ENCODE measurements around the gene KRTAP5-1. TPM values are rescaled to one million over a fixed set of nuclear protein-coding genes. Genes with fewer than 3 reads are reported as not detected.

KRTAP5-1 gene
- polyA plus RNA-seq, 4 donors, result 0.36 TPM; not detected in 3

DNA sequence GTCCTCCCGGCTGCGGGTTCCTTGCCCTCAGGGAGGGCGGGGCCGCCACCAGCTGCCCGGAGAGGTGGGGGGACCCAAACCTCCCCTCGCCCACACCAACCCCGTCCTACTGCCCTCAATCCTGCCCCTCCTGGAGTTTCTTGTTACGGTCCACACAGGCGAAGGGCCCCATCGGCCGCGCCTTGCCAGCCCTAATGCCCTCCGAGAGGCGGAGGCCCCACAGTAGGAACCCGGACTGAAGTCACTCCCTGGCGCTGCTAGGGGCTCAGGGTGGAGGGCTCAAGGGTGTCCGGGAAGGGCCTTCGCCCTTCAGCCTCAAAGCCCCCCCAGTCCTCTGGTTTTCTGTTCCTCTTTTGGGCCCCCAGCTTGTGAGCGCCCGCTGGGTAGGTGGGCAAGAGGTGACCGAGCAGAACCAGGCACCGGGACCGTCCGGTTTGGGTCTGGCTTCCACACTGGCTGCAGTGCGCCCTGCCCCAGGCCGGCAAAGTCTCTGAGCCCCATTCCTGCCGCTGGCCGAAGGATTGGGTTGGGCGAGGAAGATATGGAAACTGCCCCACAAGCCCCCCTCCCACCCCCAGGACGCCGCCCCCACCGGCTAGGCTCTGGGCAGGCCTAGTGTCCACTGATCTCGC lies 37.5 kb downstream of the KRTAP5-1 start:
- no peak for DNase-seq (ENCODE audit: low read depth in 4 of 4, low spot score in 3 of 4)

DNA sequence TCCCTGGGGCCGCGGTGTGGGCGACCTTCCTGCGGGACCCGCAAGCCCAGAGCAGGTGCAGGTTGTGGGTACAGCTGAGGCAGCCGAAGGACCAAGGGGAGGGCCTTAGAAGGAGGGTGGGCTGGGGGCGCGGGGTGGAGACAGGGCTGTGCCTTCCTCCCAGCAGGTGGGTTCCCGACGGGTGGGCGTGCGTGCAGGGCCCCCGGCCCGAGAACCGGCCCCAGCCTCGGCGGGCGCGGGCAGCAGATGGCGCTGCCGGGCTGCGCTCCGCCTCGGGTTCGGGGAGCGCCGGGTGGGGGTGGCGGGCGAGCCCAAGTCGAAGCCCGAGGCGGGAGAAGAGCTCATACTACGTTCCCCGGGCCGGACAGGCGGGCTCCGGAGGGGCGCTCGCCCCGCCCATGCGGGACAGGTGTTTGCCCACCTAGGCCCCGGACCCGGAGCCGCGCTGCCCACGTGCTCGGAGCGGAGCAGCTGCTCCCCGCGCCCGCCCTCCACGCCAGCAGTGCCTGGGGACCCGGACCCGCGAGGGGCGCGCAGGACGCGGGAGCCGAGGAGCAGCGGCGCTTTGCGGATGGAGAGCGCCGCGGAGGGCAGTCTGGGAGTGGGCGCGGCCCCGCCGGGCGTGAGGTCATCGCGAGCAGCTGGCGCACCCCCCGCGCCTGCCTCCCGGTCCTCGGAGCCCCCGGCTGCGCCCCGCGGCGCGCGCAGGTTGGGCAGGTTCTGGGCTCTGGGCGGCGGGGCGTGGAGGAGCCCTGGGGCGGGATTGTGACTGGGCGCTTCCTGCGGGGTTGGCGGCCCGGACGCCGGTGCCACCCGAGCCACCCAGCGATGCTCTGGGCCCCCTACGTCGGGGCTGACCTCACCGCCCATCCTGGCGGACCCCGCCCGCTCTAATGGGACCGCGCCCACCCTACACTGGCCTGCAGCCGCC lies 38.3 kb downstream of the KRTAP5-1 start:
- no peak for DNase-seq (ENCODE audit: low read depth in 4 of 4, low spot score in 3 of 4)

DNA sequence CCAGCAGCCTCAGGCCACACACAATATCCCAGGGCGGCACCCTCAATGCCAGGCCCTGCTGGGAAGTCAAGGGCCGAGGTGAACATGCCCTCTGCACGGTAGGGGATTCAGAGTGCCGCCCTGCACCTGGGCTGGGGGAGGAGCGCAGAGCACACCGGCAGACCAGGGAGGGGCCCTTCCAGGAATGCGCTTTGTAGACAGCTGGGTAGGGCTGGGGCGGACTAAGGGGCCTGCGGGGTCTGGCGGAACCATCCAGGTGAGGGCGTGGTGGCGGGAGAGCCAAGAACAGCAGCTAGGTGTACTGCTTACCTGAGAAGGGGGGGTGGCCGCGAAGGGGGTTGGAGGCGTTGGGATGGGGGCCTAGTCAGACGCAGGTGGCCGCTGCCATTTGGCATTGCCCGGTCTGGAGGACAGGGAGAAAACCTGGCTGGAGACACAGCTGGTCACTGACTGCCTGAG lies 39.0 kb downstream of the KRTAP5-1 start:
- DNase-seq (ENCODE audit: low read depth in 4 of 4, low spot score in 3 of 4), result no peak

DNA sequence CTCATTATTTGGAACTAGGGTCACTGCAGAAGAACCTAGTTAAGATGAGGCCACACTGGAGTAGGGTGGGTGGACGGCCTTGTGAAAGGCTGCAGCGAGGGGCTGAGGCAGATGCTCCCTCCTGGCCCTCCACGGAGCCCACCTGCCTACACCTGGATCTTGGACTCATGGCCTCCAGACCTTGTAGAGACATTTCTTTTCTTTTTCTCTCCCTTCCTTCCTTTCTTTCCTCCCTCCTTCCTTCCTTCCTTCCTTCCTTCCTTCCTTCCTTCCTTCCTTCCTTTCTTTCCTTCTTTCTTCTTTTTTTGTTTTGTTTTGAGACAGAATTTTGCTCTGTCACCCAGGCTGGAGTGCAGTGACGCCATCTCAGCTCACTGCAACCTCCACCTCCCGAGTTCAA lies 39.7 kb downstream of the KRTAP5-1 start:
- no peak for DNase-seq (ENCODE audit: low read depth in 4 of 4, low spot score in 3 of 4)

DNA sequence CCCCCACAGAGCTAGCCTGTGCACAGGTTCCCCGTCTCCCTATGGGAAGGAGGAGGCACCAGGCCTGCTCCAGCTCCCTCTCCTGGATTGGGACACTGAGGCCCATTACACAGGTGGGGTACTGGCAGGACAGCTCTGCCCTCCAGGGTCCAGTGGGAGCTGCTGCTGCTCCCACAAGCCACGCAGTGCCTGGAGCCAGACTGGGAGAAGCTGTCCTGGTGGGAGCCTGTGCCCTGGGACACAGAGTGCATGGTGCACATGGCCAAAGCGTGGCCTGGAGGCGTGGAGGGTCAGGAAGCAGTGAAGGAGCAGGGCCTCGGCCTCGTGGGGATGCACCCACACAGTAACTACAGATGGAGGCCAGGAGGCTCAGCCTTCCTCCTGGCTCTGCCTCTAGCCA lies 40.5 kb downstream of the KRTAP5-1 start:
- no peak for DNase-seq (ENCODE audit: low read depth in 4 of 4, low spot score in 3 of 4)

DNA sequence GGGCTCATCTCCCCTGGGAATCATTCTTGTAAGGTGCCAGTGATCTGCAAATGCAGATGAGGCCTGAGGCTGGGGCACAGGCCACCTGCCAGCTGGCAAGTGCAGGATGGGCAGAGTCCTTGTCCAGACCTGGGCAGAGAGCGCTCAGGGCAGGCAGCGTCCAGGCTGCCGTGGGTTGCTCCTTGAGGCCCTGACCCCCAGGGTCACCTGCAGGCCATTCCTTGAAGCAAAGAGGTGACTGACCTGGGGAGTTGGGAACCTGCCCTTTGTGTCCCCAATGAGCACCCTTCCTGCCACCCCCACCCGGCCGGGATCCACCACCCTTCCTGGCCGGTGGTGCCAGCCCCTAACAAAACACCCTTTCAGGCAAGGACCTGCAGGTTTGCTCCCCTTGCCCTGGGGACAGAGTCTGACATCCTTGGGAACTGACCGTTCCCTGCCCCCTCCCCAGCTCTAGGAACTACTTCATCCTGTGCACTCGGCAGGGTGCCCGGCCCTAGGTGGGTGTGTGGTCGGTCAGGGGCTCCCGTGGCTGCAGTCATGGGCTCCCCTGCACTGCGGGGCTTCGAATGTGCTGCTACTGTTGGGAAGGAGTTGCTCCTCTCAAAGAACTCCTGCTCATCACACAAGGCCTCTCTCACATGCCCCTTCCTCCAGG lies 41.3 kb downstream of the KRTAP5-1 start:
- DNase-seq (ENCODE audit: low read depth in 4 of 4, low spot score in 3 of 4), result no peak

DNA sequence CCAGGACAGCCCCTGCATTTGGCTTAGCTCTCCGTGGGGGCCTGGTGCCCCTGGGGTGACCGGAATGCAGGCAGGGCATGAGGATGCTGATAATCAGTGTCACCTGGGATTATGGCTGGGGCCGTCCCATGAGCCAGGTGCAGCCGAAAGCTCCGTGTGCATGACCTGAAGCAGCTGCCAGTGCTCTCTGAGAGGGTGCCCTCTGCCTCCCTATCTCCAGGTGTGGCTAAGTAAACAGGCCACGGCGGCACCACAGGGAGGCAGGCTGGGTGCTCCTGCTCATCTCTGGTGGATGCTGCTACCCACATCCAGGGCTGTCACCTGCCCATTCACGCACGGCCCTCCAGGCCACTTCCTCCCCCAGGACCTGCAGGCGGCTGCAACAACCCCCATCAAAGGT lies 42.8 kb downstream of the KRTAP5-1 start:
- DNase-seq (ENCODE audit: low read depth in 4 of 4, low spot score in 3 of 4), result no peak

DNA sequence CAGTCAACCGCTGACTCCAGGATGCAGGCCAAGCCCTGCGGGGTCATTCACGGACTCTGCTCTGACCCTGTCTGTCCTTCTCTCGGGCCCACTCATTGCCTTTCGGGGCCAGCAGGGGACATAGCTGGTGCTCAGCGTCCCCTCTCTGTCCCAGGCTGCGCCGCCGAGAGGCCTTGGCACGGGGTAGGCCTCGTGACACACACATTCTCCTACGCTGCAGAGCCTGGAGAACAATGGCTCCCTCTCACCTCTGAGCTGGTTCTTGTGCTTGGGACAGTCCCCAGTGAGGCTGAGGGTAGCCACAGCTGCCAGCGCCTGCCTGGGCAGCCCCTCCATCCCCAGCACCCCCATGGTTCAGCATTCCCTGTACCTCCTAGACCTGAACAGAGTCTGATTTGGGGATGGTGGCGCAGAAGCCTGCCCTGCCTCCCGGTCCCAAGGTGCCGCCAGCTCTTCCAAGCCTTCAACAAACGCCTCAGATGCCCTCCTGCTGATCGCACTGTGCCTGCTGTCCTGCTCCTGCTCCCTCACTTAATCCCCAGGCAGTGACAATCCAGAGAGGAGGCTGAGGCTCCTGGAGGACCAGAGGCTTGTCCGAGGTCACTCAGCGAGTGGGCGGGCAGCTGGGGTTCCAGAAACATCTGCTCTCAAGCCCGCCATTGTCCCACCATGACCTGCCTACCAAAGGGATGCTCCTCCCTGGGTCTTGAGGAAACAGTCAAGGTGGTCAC lies 43.4 kb downstream of the KRTAP5-1 start:
- DNase-seq (ENCODE audit: low read depth in 4 of 4, low spot score in 3 of 4), result no peak

DNA sequence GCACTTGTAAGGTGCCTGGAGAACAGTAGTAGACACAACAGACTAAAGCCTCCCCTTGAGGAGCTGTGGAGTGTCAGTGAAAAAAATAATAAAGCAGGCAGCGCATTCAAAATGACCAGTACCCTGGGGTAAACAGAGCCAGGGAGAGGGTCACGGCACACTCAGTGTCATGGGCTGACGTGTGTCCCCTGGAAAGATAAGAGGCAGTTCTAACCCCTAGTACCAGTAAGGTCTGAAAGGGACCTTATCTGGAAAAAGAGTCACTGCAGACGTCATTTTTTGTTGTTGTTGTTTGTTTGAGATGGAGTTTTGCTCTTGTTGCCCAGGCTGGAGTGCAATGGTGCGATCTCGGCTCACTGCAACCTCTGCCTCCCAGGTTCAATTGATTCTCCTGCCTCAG lies 45.0 kb downstream of the KRTAP5-1 start:
- DNase-seq (ENCODE audit: low read depth in 4 of 4, low spot score in 3 of 4), result no peak

DNA sequence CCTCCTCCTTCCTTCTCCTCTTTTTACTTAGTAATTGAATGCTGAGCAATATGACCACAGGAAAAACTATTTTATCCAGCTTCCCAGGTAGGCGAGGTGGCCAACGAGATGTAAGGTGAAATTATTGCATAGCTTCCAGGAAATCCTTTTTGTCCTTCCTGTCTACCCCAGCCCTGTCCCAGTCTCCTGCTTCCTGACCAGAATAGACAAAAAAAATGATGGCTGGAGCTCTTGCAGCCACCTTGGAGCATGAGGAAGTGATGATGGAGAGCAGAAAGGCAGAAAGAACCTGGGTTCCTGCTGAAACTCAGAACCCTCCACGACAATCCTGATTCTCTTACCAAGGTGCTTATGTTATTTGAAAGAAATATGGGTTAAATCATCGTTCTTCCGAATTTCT lies 46.9 kb downstream of the KRTAP5-1 start:
- no peak for DNase-seq (ENCODE audit: low read depth in 4 of 4, low spot score in 3 of 4)

DNA sequence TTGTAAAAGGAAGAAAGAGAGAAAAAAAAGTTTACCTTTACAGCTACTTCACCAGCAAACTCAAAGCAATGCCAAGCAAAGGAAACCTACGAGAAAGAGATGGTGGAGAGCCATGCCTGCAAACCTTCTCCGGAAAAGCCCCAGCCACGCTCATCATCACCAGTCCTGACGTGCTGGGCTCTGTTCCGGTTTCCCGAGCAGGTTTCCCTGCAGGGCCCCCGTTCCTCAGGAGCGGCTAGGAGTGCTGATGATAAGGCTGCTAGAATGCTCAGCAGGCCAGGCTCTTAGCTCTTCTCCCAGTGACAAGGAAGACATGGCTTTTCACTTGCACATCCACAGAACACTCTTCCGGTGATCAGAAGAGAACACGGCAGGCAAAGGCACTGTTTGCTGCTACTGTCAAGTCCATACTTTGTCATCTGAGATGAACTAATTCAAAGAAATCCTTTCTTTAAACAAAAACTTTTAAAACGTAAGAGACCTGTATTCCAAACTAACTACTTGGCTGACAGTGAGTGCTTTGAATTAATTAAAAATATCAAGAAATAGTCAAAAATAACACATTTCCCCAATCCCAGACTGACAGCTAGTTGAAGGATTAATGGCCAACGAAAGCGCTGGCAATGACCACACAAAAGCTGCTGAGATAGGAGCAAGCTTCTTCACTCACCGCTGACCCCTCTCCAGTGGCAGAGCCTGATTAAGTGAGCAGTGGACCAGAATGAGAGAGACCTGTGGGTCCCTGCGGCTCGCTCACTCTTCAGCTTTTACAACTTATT lies 48.8 kb downstream of the KRTAP5-1 start:
- DNase-seq (ENCODE audit: low read depth in 4 of 4, low spot score in 3 of 4), result no peak

DNA sequence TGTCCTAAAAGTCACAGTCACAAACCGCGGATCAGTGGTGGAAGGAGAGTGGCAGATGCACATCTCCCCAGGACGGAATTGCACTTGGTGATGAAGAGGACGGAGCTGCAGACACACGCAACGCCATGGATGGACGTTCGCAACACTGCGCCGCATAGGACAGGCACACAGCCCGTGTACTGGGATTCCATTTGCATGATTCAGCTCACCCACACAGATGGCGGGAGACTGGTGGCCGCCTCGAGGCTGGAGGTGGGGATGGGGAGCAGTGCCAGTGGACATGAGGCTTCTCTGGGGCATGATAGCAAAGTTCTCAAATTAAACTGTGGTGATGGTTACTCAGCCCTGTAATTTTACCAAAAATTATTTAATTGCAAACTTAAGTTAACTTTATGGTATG lies 50.4 kb downstream of the KRTAP5-1 start:
- no peak for DNase-seq (ENCODE audit: low read depth in 4 of 4, low spot score in 3 of 4)

Other genes with a start within 250 kb of the KRTAP5-1 start
- 1 to 10 TPM in 1 of 4 donors, under 1 TPM in 3; 0.26 to 1.1 (median 0.46) TPM for gene BRSK2, start 195.3 kb downstream of the KRTAP5-1 start, polyA plus RNA-seq (ENCODE audit: insufficient read length in 4 of 4)
- 10 to 100 TPM; 27.0 to 35.0 (median 29.1) TPM for gene MOB2, start 98.5 kb downstream of the KRTAP5-1 start, polyA plus RNA-seq (ENCODE audit: insufficient read length in 4 of 4)
- 1 to 10 TPM; 2.9 to 5.7 (median 4.3) TPM for gene DUSP8, start 13.0 kb downstream of the KRTAP5-1 start, polyA plus RNA-seq (ENCODE audit: insufficient read length in 4 of 4)
- under 1 TPM in 2 of 4 donors, not detected in 2; 0.19 to 0.27 TPM for gene KRTAP5-2, start 13.0 kb upstream of the KRTAP5-1 start, polyA plus RNA-seq (ENCODE audit: insufficient read length in 4 of 4)
- gene KRTAP5-3, start 23.2 kb upstream of the KRTAP5-1 start, polyA plus RNA-seq (ENCODE audit: insufficient read length in 4 of 4), result not detected
- gene KRTAP5-4, start 36.9 kb upstream of the KRTAP5-1 start, polyA plus RNA-seq (ENCODE audit: insufficient read length in 4 of 4), result under 1 TPM in 1 of 4 donors, not detected in 3; 0.05 TPM
- gene KRTAP5-5, start 44.5 kb upstream of the KRTAP5-1 start, polyA plus RNA-seq (ENCODE audit: insufficient read length in 4 of 4), result not detected
- gene KRTAP5-6, start 111.9 kb upstream of the KRTAP5-1 start, polyA plus RNA-seq (ENCODE audit: insufficient read length in 4 of 4), result under 1 TPM in 1 of 4 donors, not detected in 3; 0.14 TPM
- gene IFITM10, start 165.3 kb upstream of the KRTAP5-1 start, polyA plus RNA-seq (ENCODE audit: insufficient read length in 4 of 4), result under 1 TPM; 0.10 to 0.39 (median 0.21) TPM
- 100 to 1,000 TPM; 226 to 306 (median 234) TPM for gene CTSD, start 178.6 kb upstream of the KRTAP5-1 start, polyA plus RNA-seq (ENCODE audit: insufficient read length in 4 of 4)
- under 1 TPM in 3 of 4 donors, not detected in 1; 0.15 to 0.69 (median 0.39) TPM for gene SYT8, start 249.7 kb upstream of the KRTAP5-1 start, polyA plus RNA-seq (ENCODE audit: insufficient read length in 4 of 4)

All from right renal pelvis (tissue), 4 donors.